HG02885 (cell line): ENCODE results near the gene OR5M3.

Source experiments
- ATAC-seq: cut with Tn5 transposase; IDR thresholded peaks from one replicate; pipeline ENCODE4 v1.9.1; 2021; ENCODE audit warnings: mild to moderate bottlenecking; ENCODE audit not compliant: unreplicated experiment, poor library complexity

Gene OR5M3

GRCh38 chr11:56473252-56473651 is at the start of gene OR5M3:
Gene OR5M3 (minus strand): TSS chr11:56473352. CDS start chr11:56470497, 2,855 bp downstream.
- no peak for ATAC-seq

DNA sequence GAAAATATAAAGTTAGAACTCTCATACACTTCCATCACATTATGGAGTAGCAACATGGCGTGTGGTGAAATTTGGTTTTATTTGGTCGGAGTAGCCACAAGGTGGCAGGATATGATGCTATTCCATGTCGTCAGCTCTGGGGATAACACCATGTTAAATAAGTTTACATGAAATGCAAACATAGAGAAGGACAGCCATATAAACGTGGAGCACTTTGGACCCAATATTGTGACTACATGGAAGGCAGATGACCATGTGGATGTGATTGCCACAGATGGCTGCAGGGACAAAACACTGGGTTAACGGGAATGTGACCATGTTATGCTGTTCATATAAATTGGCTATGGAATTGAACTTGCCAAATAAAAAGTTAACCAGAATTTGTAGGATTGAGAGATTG is 48.9 kb upstream of the OR5M3 start:
- ATAC-seq, result no peak

DNA sequence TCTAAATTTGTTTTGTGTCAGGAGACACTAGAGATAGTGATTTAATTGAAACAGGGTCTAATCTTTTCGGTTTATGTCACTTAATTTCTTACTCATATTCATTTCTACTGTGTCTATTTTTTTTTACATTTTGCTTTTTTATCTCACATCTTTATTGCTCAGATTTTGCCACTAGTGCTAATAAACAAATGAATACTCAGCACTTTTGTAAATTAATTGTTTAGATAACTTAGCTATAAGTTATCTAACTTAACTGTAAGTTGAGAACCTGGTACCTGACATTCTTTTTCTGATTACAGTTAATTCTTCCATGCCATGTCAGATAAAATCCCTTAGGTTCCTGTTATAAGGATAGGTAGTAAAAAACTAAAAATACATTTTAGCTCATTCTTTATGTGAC is 40.1 kb upstream of the OR5M3 start:
- no peak for ATAC-seq

DNA sequence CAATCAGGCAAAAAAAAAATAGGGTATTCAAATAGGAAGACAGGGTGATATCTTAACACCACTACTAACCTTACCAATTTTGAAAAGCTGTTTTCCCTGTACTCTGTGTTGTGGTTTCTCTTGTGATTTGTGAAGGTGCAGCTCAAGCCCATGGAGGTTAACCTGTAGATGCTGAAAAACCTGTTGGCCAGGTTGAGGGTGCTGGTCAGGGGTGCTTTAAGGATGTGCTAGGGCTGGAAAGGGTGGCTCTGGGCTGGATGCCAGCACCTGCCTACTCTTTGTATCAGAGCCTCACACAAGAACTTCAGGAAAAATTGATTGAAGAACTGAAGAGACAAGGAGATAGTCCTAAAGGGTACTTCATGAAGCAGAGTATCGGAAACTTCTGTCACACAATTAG is 36.3 kb upstream of the OR5M3 start:
- no peak for ATAC-seq

GRCh38 chr11:56497010-56497409 is 23.9 kb upstream of the OR5M3 start:
- ATAC-seq, result no peak

DNA sequence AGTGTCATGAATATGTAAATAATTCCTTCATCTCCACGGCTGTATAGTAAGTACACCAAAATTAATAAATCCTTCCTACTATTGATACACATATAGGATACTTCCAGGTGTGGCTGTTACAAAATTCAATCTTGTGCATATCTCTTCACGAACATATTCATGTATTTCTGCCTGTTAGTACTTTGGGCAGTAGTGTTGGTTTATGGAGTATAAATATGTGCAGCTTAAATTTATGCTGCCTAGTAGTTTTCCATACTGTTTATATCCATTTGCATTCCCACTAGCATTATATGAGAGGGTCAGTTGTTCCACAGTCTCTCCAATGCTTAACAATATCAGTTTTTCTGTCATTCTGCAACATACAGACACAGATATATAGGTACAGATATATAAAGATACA is 22.0 kb upstream of the OR5M3 start:
- ATAC-seq, result no peak

- ATAC-seq, result no peak
These were observed 18.1 kb upstream of the OR5M3 start, which contains the start of gene OR5M8 for GRCh38 chr11:56491270-56491669. Gene OR5M8 (minus strand): TSS chr11:56491370. CDS start chr11:56491370, 0 bp downstream.

- no peak for ATAC-seq
These were observed 13.6 kb upstream of the OR5M3 start for GRCh38 chr11:56486801-56487200.

DNA sequence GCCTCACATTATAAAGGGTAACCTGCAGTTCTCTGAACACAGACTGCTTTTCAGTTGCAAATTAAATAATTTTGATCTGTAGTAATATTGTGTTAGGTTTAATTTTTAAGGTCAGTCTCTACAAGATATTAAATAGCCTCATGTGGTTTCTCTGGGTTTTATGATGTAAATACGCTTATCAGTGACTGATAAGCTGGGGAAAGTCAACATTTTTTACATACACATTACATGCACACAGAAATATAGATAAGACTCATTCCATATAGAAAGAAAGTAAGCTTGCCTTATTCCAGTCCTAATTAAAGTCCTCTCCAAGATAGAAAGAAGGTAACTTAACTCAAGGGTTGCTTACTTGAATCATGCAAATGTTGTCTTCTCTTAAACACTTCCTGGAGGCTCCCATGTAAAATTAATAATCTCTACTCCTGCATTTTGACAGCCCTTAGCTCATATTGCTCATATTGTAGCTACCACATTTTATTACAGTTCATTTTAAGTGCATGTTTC is 1.6 kb upstream of the OR5M3 start:
- ATAC-seq, result no peak

GRCh38 chr11:56457076-56457475 is 16.1 kb downstream of the OR5M3 start:
- ATAC-seq, result no peak

DNA sequence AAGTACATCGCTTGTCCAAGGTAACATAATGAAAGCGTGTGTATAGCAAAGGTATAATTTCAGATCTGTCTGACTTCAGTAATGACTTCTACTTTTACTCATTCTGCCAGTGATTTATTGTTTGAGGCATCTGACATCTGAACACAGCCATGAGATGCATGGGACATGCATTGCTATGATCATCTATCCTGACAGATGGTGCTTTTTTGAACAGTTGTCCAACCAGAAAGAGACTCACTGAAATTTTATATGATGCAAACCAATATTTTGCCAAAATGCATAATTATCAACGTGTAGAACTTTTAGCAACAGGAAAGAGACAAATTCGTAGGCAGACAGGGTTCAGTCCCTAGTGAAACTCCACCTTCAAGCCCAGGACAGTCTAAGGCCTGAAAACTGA is 19.6 kb downstream of the OR5M3 start:
- ATAC-seq, result no peak
